ENCODE data around the gene SUSD1.

SUSD1 gene

DNA sequence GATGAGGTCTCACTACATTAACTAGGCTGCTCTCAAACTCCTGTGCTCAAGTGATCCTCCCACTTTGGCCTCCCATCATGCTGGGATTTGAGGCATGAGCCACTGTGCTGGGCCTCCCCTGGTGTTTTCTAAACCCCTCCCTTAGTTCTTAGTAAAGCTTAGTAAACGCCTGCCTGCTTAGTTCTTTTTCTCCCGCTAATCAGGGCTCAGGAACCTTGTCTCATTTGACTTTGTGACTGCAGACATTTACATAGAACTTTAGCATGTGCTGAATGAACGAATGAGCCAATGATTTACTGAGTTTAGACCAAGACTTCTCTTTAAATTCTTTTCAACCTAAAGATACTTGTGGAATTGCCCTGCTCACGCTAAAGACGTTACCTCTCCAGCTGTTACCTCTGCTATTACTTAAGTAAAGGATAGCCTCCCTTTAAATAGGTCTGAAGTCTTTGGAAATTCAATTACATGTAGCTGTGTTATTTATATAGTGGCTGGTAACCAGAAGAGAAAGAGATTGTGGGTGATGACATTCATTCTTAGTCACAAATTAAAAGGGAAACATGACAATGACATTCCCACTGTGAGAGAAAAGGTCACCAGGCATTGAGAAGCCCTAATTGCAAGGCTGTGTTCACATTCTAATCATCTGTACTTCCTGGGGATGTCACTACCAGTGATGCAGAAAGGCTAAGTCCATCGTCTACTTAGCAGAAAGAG lies 18.6 kb upstream of the SUSD1 start:
- TF ChIP-seq ZBTB7A (IDR thresholded peaks at IDR 0.05; ENCODE audit: low read depth) (no peak), NFIC (IDR thresholded peaks at IDR 0.05) (no peak), FOXM1 (IDR thresholded peaks at IDR 0.05; ENCODE audit: borderline replicate concordance, low read depth) (no peak), TEAD4 (IDR thresholded peaks at IDR 0.05) (no peak), EGR1 (IDR thresholded peaks at IDR 0.05) (no peak), RAD21 (IDR thresholded peaks at IDR 0.05; ENCODE audit: low read depth) (no peak), CEBPB (IDR thresholded peaks at IDR 0.05) (no peak), TCF12 (IDR thresholded peaks at IDR 0.05; ENCODE audit: low read depth) (no peak), TAF1 (IDR thresholded peaks at IDR 0.05; ENCODE audit: low read depth) (no peak), EP300 (IDR thresholded peaks at IDR 0.05; ENCODE audit: borderline replicate concordance) (no peak), YY1 (IDR thresholded peaks at IDR 0.05; ENCODE audit: low read depth) (no peak), CREB1 (IDR thresholded peaks at IDR 0.05; ENCODE audit: low read depth) (no peak)
- TF ChIP-seq, protein P1, sequence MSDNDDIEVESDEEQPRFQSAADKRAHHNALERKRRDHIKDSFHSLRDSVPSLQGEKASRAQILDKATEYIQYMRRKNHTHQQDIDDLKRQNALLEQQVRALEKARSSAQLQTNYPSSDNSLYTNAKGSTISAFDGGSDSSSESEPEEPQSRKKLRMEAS (IDR thresholded peaks at IDR 0.05), result no peak
- TF ChIP-seq, protein P2, sequence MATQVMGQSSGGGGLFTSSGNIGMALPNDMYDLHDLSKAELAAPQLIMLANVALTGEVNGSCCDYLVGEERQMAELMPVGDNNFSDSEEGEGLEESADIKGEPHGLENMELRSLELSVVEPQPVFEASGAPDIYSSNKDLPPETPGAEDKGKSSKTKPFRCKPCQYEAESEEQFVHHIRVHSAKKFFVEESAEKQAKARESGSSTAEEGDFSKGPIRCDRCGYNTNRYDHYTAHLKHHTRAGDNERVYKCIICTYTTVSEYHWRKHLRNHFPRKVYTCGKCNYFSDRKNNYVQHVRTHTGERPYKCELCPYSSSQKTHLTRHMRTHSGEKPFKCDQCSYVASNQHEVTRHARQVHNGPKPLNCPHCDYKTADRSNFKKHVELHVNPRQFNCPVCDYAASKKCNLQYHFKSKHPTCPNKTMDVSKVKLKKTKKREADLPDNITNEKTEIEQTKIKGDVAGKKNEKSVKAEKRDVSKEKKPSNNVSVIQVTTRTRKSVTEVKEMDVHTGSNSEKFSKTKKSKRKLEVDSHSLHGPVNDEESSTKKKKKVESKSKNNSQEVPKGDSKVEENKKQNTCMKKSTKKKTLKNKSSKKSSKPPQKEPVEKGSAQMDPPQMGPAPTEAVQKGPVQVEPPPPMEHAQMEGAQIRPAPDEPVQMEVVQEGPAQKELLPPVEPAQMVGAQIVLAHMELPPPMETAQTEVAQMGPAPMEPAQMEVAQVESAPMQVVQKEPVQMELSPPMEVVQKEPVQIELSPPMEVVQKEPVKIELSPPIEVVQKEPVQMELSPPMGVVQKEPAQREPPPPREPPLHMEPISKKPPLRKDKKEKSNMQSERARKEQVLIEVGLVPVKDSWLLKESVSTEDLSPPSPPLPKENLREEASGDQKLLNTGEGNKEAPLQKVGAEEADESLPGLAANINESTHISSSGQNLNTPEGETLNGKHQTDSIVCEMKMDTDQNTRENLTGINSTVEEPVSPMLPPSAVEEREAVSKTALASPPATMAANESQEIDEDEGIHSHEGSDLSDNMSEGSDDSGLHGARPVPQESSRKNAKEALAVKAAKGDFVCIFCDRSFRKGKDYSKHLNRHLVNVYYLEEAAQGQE (IDR thresholded peaks at IDR 0.05; ENCODE audit: low read depth), result no peak
- TF ChIP-seq, protein P3, sequence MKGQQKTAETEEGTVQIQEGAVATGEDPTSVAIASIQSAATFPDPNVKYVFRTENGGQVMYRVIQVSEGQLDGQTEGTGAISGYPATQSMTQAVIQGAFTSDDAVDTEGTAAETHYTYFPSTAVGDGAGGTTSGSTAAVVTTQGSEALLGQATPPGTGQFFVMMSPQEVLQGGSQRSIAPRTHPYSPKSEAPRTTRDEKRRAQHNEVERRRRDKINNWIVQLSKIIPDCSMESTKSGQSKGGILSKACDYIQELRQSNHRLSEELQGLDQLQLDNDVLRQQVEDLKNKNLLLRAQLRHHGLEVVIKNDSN (IDR thresholded peaks at IDR 0.05), result no peak

DNA sequence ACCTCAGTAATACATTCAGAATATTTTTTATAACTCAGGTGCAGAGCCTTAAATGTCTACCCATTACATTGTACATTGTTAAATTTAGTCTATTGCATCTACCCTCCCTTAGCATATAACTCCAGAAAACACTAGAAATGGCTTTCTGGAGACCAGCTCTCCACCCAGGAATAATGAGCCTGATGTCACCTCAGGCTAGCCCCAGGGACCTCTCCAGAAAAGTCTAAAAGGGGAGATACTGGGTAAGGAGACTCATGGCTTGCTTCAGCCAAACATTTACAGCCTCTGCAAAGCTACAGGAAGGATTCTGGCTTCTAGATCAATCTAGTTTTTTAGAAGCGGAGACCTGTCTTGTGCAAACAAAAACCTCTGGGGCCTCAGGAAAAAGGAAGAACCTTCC lies 13.8 kb upstream of the SUSD1 start:
- TF ChIP-seq ZBTB7A (IDR thresholded peaks at IDR 0.05; ENCODE audit: low read depth), result no peak
- TF ChIP-seq TCF12 (IDR thresholded peaks at IDR 0.05; ENCODE audit: low read depth), result no peak
- no peak for TF ChIP-seq NFIC (IDR thresholded peaks at IDR 0.05)
- TF ChIP-seq, protein P3 (IDR thresholded peaks at IDR 0.05), result no peak
- no peak for TF ChIP-seq FOXM1 (IDR thresholded peaks at IDR 0.05; ENCODE audit: borderline replicate concordance, low read depth)
- TF ChIP-seq TAF1 (IDR thresholded peaks at IDR 0.05; ENCODE audit: low read depth), result no peak
- TF ChIP-seq TEAD4 (IDR thresholded peaks at IDR 0.05), result no peak
- no peak for TF ChIP-seq EGR1 (IDR thresholded peaks at IDR 0.05)
- TF ChIP-seq CREB1 (IDR thresholded peaks at IDR 0.05; ENCODE audit: low read depth), result no peak
- TF ChIP-seq EP300 (IDR thresholded peaks at IDR 0.05; ENCODE audit: borderline replicate concordance), result no peak
- no peak for TF ChIP-seq CEBPB (IDR thresholded peaks at IDR 0.05)
- no peak for TF ChIP-seq RAD21 (IDR thresholded peaks at IDR 0.05; ENCODE audit: low read depth)
- TF ChIP-seq YY1 (IDR thresholded peaks at IDR 0.05; ENCODE audit: low read depth), result no peak
- TF ChIP-seq, protein P1 (IDR thresholded peaks at IDR 0.05), result no peak
- TF ChIP-seq, protein P2 (IDR thresholded peaks at IDR 0.05; ENCODE audit: low read depth), result no peak

DNA sequence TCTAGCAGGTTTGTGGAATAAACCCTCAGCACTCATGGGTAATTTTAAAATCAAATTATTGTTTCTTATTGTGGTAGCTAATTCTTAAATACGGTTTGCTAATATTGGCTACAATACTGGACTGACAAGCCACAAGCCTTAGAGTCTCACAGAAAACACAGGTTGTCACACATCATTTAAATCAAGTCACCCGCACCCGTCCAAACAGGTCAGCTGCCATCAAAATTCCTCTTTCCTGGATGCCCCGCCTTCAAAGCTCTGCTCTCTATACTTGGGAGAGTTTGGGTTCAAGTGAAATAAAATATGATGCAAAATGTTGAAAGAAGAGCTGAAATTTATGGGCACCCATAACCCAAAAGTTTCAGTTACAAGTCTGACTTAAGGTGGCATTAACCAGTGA lies 12.3 kb upstream of the SUSD1 start:
- no peak for TF ChIP-seq NFIC (IDR thresholded peaks at IDR 0.05)
- no peak for TF ChIP-seq FOXM1 (IDR thresholded peaks at IDR 0.05; ENCODE audit: borderline replicate concordance, low read depth)
- TF ChIP-seq TEAD4 (IDR thresholded peaks at IDR 0.05), result no peak
- TF ChIP-seq, protein P1 (IDR thresholded peaks at IDR 0.05), result no peak
- TF ChIP-seq EGR1 (IDR thresholded peaks at IDR 0.05), result no peak
- TF ChIP-seq RAD21 (IDR thresholded peaks at IDR 0.05; ENCODE audit: low read depth), result no peak

DNA sequence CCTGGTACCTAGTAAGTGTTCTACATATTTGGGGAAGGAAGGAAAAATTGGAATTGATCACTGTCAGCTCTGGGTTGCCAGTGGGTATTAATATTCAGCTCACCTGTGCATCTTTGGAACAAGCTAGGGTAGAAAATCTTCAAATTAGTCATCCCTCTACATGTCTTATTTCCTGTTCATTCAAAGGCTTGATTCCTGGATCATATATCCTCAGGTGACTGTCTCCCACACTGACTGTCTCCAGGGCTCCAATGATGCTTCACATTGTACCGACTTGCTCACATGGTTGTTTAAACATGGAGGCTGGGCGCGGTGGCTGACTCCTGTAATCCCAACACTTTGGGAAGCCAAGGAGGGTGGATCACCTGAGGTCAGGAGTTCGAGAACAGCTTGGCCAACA lies 11.6 kb upstream of the SUSD1 start:
- TF ChIP-seq FOXM1 (IDR thresholded peaks at IDR 0.05; ENCODE audit: borderline replicate concordance, low read depth) (no peak), TAF1 (IDR thresholded peaks at IDR 0.05; ENCODE audit: low read depth) (no peak), EP300 (IDR thresholded peaks at IDR 0.05; ENCODE audit: borderline replicate concordance) (no peak), TEAD4 (IDR thresholded peaks at IDR 0.05) (no peak), CREB1 (IDR thresholded peaks at IDR 0.05; ENCODE audit: low read depth) (no peak), TCF12 (IDR thresholded peaks at IDR 0.05; ENCODE audit: low read depth) (no peak), YY1 (IDR thresholded peaks at IDR 0.05; ENCODE audit: low read depth) (no peak), CEBPB (IDR thresholded peaks at IDR 0.05) (no peak), ZBTB7A (IDR thresholded peaks at IDR 0.05; ENCODE audit: low read depth) (no peak), EGR1 (IDR thresholded peaks at IDR 0.05) (no peak), NFIC (IDR thresholded peaks at IDR 0.05) (no peak), RAD21 (IDR thresholded peaks at IDR 0.05; ENCODE audit: low read depth) (no peak)
- TF ChIP-seq, protein P2 (IDR thresholded peaks at IDR 0.05; ENCODE audit: low read depth), result no peak
- TF ChIP-seq, protein P3 (IDR thresholded peaks at IDR 0.05), result no peak
- TF ChIP-seq, protein P1 (IDR thresholded peaks at IDR 0.05), result no peak
